H1 (cell line): ENCODE results near the gene ARHGAP25. TPM values are rescaled to one million over a fixed set of nuclear protein-coding genes. Genes with fewer than 3 reads are reported as not detected.

Source experiments
- CTCF ChIA-PET: fragments of 300-600 bp; sonication (Branson Sonifier 250); formaldehyde crosslinking; loops from one replicate; lab custom pipeline; 2021; ENCODE audit not compliant: partially characterized antibody; lab: Charles Lee
- POLR2A ChIA-PET: fragments of 300-600 bp; sonication (Branson Sonifier 250); formaldehyde crosslinking; loops from one replicate; lab custom pipeline; 2021; ENCODE audit warnings: inconsistent platforms; ENCODE audit not compliant: partially characterized antibody; lab: Charles Lee
- DNase-seq, 2 experiments: peaks; one replicate each; pipeline versions ENCODE4 v3.0.0 to v3.0.0-alpha.2; 2010 to 2022; ENCODE audit warnings: low spot score in 2 of 2, low read depth in 1 of 2, mixed read lengths in 1 of 2
- FAIRE-seq: peaks from 2 replicates; lab custom pipeline; 2011; peaks lifted over from hg19 to GRCh38; lab: Jason Lieb, UNC
- H2AFZ ChIP-seq: 2 replicates; pipeline ENCODE4 v1.8.1; 2012; ENCODE audit warnings: low read length, inconsistent platforms
- H2AK5ac ChIP-seq: 2 replicates; pipeline ENCODE4 v1.6.1; 2013; ENCODE audit warnings: low read depth, low read length
- H2BK120ac ChIP-seq: replicated peaks from 2 replicates; pipeline ENCODE3; 2013; ENCODE audit warnings: low read depth, low read length, inconsistent platforms
- H2BK12ac ChIP-seq: 2 replicates; pipeline ENCODE4 v1.6.1; 2013; ENCODE audit warnings: low read depth, low read length
- H2BK15ac ChIP-seq: 2 replicates; pipeline ENCODE4 v1.6.1; 2013; ENCODE audit warnings: low read length
- H2BK20ac ChIP-seq: 2 replicates; pipeline ENCODE4 v1.6.1; 2013; ENCODE audit warnings: low read length
- H2BK5ac ChIP-seq: 2 replicates; pipeline ENCODE4 v1.6.1; 2013; ENCODE audit warnings: low read depth, low read length
- H3K14ac ChIP-seq: 2 replicates; pipeline ENCODE4 v1.6.1; 2013; ENCODE audit warnings: inconsistent platforms; ENCODE audit not compliant: insufficient read length
- H3K18ac ChIP-seq: 2 replicates; pipeline ENCODE4 v1.6.1; 2013; ENCODE audit warnings: low read length; ENCODE audit errors: extremely low read depth
- H3K23ac ChIP-seq: 2 replicates; pipeline ENCODE4 v1.6.1; 2013; ENCODE audit warnings: inconsistent platforms; ENCODE audit not compliant: insufficient read length
- H3K23me2 ChIP-seq: 2 replicates; pipeline ENCODE4 v1.6.1; 2013; ENCODE audit warnings: low read depth, low read length
- H3K27ac ChIP-seq: 2 replicates; pipeline ENCODE4 v1.6.1; 2011; ENCODE audit warnings: low read depth, low read length, inconsistent platforms
- H3K27me3 ChIP-seq, 4 experiments: replicated peaks in 1 of 4; 1 replicate in 1 of 4; 2 replicates in 3 of 4; pipeline versions ENCODE4 v1.6.1 to v1.8.1; 2011 to 2013; ENCODE audit warnings: low read length in 3 of 4, mild to moderate bottlenecking in 3 of 4, inconsistent platforms in 2 of 4, mixed read lengths in 2 of 4, moderate library complexity in 1 of 4; ENCODE audit not compliant: control insufficient read depth in 3 of 4, insufficient read depth in 3 of 4; ENCODE audit errors: extremely low read depth in 1 of 4
- H3K36me3 ChIP-seq, 4 experiments: 2 replicates each; pipeline versions ENCODE4 v1.6.1 to v1.8.1; 2011 to 2013; ENCODE audit warnings: mild to moderate bottlenecking in 4 of 4, low read length in 3 of 4, moderate library complexity in 2 of 4, control low read depth in 1 of 4, inconsistent platforms in 1 of 4; ENCODE audit not compliant: insufficient read depth in 4 of 4, control insufficient read depth in 2 of 4
- H3K4ac ChIP-seq: replicated peaks from 2 replicates; pipeline ENCODE3; 2013; ENCODE audit warnings: low read length, low read depth, mixed read lengths, inconsistent platforms; ENCODE audit not compliant: insufficient read length
- H3K4me1 ChIP-seq, 4 experiments: replicated peaks in 1 of 4; 1 replicate in 1 of 4; 2 replicates in 3 of 4; pipeline versions ENCODE4 v1.6.1 to v1.8.1; 2011 to 2013; ENCODE audit warnings: low read length in 3 of 4, inconsistent platforms in 2 of 4, mixed read lengths in 1 of 4; ENCODE audit not compliant: insufficient read depth in 4 of 4, control insufficient read depth in 3 of 4
- H3K4me2 ChIP-seq, 2 experiments: 2 replicates each; pipeline versions ENCODE4 v1.6.1 to v1.8.1; 2011 to 2013; ENCODE audit warnings: low read depth in 2 of 2, low read length in 2 of 2, control low read depth in 1 of 2, inconsistent platforms in 1 of 2, mild to moderate bottlenecking in 1 of 2; ENCODE audit not compliant: insufficient read depth in 1 of 2
- H3K4me3 ChIP-seq, 4 experiments: fragments of 200-600, 300-600 bp in 1 of 4; sonication (generic), shearing (Covaris generic), sonication (Bioruptor Twin) in 1 of 4; 2 replicates each; pipeline versions ENCODE4 v1.5.1 to v1.8.1; 2011 to 2016; ENCODE audit warnings: low read length in 4 of 4, low read depth in 3 of 4, control low read depth in 2 of 4, inconsistent platforms in 2 of 4, mild to moderate bottlenecking in 2 of 4, mixed read lengths in 1 of 4, moderate library complexity in 1 of 4; ENCODE audit not compliant: insufficient read depth in 2 of 4; ENCODE audit errors: extremely low read depth in 1 of 4
- H3K56ac ChIP-seq: replicated peaks from 2 replicates; pipeline ENCODE3; 2013; ENCODE audit warnings: low read depth, mild to moderate bottlenecking, mixed read lengths, low read length, inconsistent platforms; ENCODE audit not compliant: insufficient read length
- H3K79me1 ChIP-seq: 2 replicates; pipeline ENCODE4 v1.6.1; 2013; ENCODE audit warnings: low read depth, low read length, control low read depth
- H3K79me2 ChIP-seq, 2 experiments: 2 replicates each; pipeline versions ENCODE4 v1.6.1 to v1.8.1; 2012 to 2013; ENCODE audit warnings: low read length in 2 of 2, mild to moderate bottlenecking in 2 of 2, inconsistent platforms in 1 of 2; ENCODE audit not compliant: insufficient read depth in 2 of 2, control insufficient read depth in 1 of 2
- H3K9ac ChIP-seq, 4 experiments: replicated peaks in 1 of 4; 1 replicate in 1 of 4; 2 replicates in 3 of 4; pipeline versions ENCODE4 v1.6.1 to v1.8.1; 2011 to 2013; ENCODE audit warnings: low read depth in 3 of 4, low read length in 3 of 4, control low read depth in 2 of 4, mild to moderate bottlenecking in 2 of 4, moderate library complexity in 2 of 4, inconsistent platforms in 1 of 4; ENCODE audit errors: extremely low read depth in 1 of 4
- H3K9me3 ChIP-seq, 2 experiments: 2 replicates each; pipeline versions ENCODE4 v1.6.1 to v1.8.1; 2012 to 2013; ENCODE audit warnings: mild to moderate bottlenecking in 2 of 2, moderate library complexity in 2 of 2, control low read depth in 1 of 2, inconsistent platforms in 1 of 2, low read depth in 1 of 2, low read length in 1 of 2, mixed read lengths in 1 of 2; ENCODE audit not compliant: insufficient read depth in 2 of 2
- H4K20me1 ChIP-seq, 2 experiments: replicated peaks in 1 of 2; 2 replicates each; pipeline versions ENCODE3 to v1.8.1; 2011 to 2013; ENCODE audit warnings: inconsistent platforms in 2 of 2, low read length in 2 of 2, mild to moderate bottlenecking in 1 of 2; ENCODE audit not compliant: insufficient read depth in 2 of 2, control insufficient read depth in 1 of 2
- H4K5ac ChIP-seq: 2 replicates; pipeline ENCODE4 v1.6.1; 2013; ENCODE audit warnings: low read length, low read depth, mixed read lengths, inconsistent platforms; ENCODE audit not compliant: insufficient read length
- H4K8ac ChIP-seq: 2 replicates; pipeline ENCODE4 v1.8.0; 2013; ENCODE audit warnings: mild to moderate bottlenecking, moderate library complexity, low read length, inconsistent platforms; ENCODE audit not compliant: insufficient read depth; ENCODE audit errors: extremely low read depth
- H4K91ac ChIP-seq: replicated peaks from 2 replicates; pipeline ENCODE3; 2013; ENCODE audit warnings: low read length, mixed read lengths, inconsistent platforms; ENCODE audit not compliant: insufficient read length
- CHD1 ChIP-seq: IDR thresholded peaks from 2 replicates; pipeline ENCODE4 v1.6.1; 2012; ENCODE audit warnings: low read depth, low read length, improper control_type of control experiment
- EP300 ChIP-seq, 2 experiments: IDR thresholded peaks; 1 replicate in 1 of 2; 2 replicates in 1 of 2; pipeline ENCODE4 v1.6.1; 2011 to 2012; ENCODE audit warnings: low read depth in 2 of 2, low read length in 2 of 2, mild to moderate bottlenecking in 2 of 2, borderline replicate concordance in 1 of 2, inconsistent platforms in 1 of 2, moderate library complexity in 1 of 2
- JUN ChIP-seq: IDR thresholded peaks from 2 replicates; pipeline ENCODE4 v1.6.1; 2011; ENCODE audit warnings: low read depth, mild to moderate bottlenecking, improper control_type of control experiment, low read length
- POLR2A ChIP-seq, 2 experiments: IDR thresholded peaks; 1 replicate in 1 of 2; 2 replicates in 1 of 2; pipeline ENCODE4 v1.6.1; 2011; ENCODE audit warnings: low read depth in 2 of 2, low read length in 2 of 2, mild to moderate bottlenecking in 2 of 2; ENCODE audit errors: control extremely low read depth in 1 of 2
- RXRA ChIP-seq: IDR thresholded peaks from 2 replicates; pipeline ENCODE4 v1.6.1; 2011; ENCODE audit warnings: low read depth, mild to moderate bottlenecking, low read length, moderate library complexity; ENCODE audit not compliant: insufficient read depth
- SP4 ChIP-seq: IDR thresholded peaks from 2 replicates; pipeline ENCODE4 v1.6.1; 2012; ENCODE audit warnings: low read length, inconsistent platforms
- SUZ12 ChIP-seq: fragments of 200-600 bp; sonication (generic); IDR thresholded peaks from 2 replicates; pipeline ENCODE4 v1.6.1; 2012; ENCODE audit warnings: mild to moderate bottlenecking, inconsistent platforms, low read length, moderate library complexity, mixed read lengths
- YY1 ChIP-seq: IDR thresholded peaks from 2 replicates; pipeline ENCODE4 v1.6.1; 2011; ENCODE audit warnings: low read depth, mild to moderate bottlenecking, low read length
- ZNF274 ChIP-seq: IDR thresholded peaks from 2 replicates; pipeline ENCODE4 v1.7.0; 2012; ENCODE audit warnings: low read length, borderline replicate concordance; ENCODE audit errors: extremely low read depth
- WGBS, 2 experiments: shearing (Covaris generic) in 1 of 2; methylation state at CpG; one replicate each; pipeline versions ENCODE4 v1.1.6 to v1.1.7; 2013 to 2015; ENCODE audit warnings: low lambda C conversion rate in 2 of 2, mixed read lengths in 2 of 2, inconsistent platforms in 1 of 2, low coverage in 1 of 2, missing lambda C conversion rate in 1 of 2; ENCODE audit not compliant: insufficient replicate concordance in 2 of 2, insufficient coverage in 1 of 2, insufficient read length in 1 of 2; ENCODE audit errors: extremely low coverage in 1 of 2, missing lambda C conversion rate in 1 of 2; 5-methylcytosine and 5-hydroxymethylcytosine counted together
- polyA plus RNA-seq, 7 experiments: library from polyadenylated mRNA; depleted of rRNA in 3 of 7; stranded (reverse) in 5 of 7; unstranded in 2 of 7; fragments of >200 nt in 5 of 7; fragments of 200-250 nt in 2 of 7; gene quantifications; 1 replicate in 5 of 7; 2 replicates in 1 of 7; 4 replicates in 1 of 7; pipeline versions ENCODE4 v1.2.1 to v1.2.3, GENCODE V29; 2011 to 2013; ENCODE audit warnings: missing spikeins in 2 of 7, mixed read lengths in 2 of 7
- total RNA-seq: library from RNA; stranded (reverse); fragmentation: NEBNext Ultra II Directional; extraction: Animal tissue kit (Norgen Biotek cat#: 25700); gene quantifications from 2 replicates; pipeline ENCODE4 v1.2.1, GENCODE V29; 2021
- TF ChIP-seq, protein P1 (sequence below), 3 experiments: IDR thresholded peaks; 1 replicate in 2 of 3; 2 replicates in 1 of 3; pipeline versions ENCODE4 v1.5.1 to v1.6.1; 2011; ENCODE audit warnings: low read length in 3 of 3, mild to moderate bottlenecking in 3 of 3, inconsistent platforms in 2 of 3, low read depth in 1 of 3, moderate library complexity in 1 of 3; ENCODE audit not compliant: insufficient read depth in 1 of 3; ENCODE audit errors: control extremely low read depth in 1 of 3

The ARHGAP25 gene
- total and polyA plus RNA-seq, 2 of the 8 experiments (the other 6 are each of a cell fraction or from before 2014, with no cell fraction given), result 1.00 to 1.2 TPM

DNA sequence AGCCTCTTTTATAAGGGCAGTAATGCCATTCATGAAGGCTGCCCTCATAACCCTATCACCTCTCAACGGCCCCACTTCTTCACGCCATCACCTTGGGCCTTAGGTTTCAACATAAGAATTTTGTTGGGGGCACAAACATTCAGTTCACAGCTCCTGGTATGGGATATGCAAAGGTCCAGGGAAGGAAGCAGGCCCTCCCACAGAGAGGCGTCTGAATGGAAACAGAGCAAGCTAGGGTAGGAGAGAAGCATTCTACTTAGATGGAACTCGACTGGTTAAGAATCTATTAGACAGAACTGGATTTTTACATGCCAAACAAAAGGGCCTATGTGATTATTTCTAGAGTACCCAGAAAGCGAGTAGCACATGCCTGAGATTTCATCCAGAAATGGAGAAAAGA lies 48.4 kb upstream of the ARHGAP25 start:
- peak overlapping the region; percentile 6 to 40; a peak in 2 of 4 replicates for H3K4me2 ChIP-seq

More for the DNA sequence above, 48.4 kb upstream of the ARHGAP25 start:
- DNase-seq (no peak), FAIRE-seq (peak; percentile 36)
- POLR2A ChIA-PET, result no interaction called here
- TF ChIP-seq YY1 (no peak), SP4 (no peak), ZNF274 (no peak), EP300 (IDR thresholded peaks at IDR 0.05; ENCODE audit: borderline replicate concordance in 1 of 2, low read depth in 2 of 2, low read length in 2 of 2) (no peak), RXRA (no peak), CHD1 (no peak), JUN (no peak), POLR2A (IDR thresholded peaks at IDR 0.05; ENCODE audit: control extremely low read depth in 1 of 2, low read depth in 2 of 2, low read length in 2 of 2) (no peak), SUZ12 (no peak)
- TF ChIP-seq, protein P1, sequence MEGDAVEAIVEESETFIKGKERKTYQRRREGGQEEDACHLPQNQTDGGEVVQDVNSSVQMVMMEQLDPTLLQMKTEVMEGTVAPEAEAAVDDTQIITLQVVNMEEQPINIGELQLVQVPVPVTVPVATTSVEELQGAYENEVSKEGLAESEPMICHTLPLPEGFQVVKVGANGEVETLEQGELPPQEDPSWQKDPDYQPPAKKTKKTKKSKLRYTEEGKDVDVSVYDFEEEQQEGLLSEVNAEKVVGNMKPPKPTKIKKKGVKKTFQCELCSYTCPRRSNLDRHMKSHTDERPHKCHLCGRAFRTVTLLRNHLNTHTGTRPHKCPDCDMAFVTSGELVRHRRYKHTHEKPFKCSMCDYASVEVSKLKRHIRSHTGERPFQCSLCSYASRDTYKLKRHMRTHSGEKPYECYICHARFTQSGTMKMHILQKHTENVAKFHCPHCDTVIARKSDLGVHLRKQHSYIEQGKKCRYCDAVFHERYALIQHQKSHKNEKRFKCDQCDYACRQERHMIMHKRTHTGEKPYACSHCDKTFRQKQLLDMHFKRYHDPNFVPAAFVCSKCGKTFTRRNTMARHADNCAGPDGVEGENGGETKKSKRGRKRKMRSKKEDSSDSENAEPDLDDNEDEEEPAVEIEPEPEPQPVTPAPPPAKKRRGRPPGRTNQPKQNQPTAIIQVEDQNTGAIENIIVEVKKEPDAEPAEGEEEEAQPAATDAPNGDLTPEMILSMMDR (IDR thresholded peaks at IDR 0.05; ENCODE audit: control extremely low read depth in 1 of 3, insufficient read depth in 1 of 3, low read depth in 1 of 3, low read length in 3 of 3), result no peak
- Histone ChIP-seq H2BK20ac (no peak overlapping the region), H3K18ac (0 out of 2 replicates have a peak overlapping the region, but pooled peaks have one; percentile 28), H2AK5ac (0 out of 2 replicates have a peak overlapping the region, but pooled peaks have one; percentile 67), H3K4me1 (peaks cover 0 to 15% (median 6%) of the 10 kb centered on the region in 4 experiments; a peak in 4 of 7 replicates), H3K14ac (no peak overlapping the region), H3K9ac (no peak overlapping the region), H2BK120ac (no peak overlapping the region), H4K8ac (no peak overlapping the region), H3K27ac (no peak overlapping the region), H3K27me3 (no peaks in the 10 kb centered on the region), H3K23ac (no peak overlapping the region), H3K56ac (no peak overlapping the region), H3K79me1 (no peaks in the 10 kb centered on the region), H4K91ac (no peak overlapping the region), H2AFZ (no peak overlapping the region), H2BK12ac (no peak overlapping the region), H3K9me3 (peaks cover 3% of the 10 kb centered on the region in 2 experiments; a peak in 1 of 4 replicates), H3K79me2 (no peaks in the 10 kb centered on the region), H2BK5ac (no peak overlapping the region), H3K36me3 (no peaks in the 10 kb centered on the region), H4K5ac (no peak overlapping the region), H3K4me3 (no peak overlapping the region), H3K23me2 (no peaks in the 10 kb centered on the region), H3K4ac (no peak overlapping the region), H2BK15ac (no peak overlapping the region; the same call in 1 of the 2 replicates), H4K20me1 (no peaks in the 10 kb centered on the region)
- WGBS, 2 experiments, result 54% methylated on average over 5 of the region's 5 CpGs; no CpG with 5 or more reads in 1 of the 2 experiments
- CTCF ChIA-PET, result no interaction called here
